Activated naive CD4-positive, alpha-beta T cell treated with anti-CD3 and anti-CD28 coated beads for 36 hours (primary cell): ENCODE data around the gene TRABD. TPM values are rescaled to one million over a fixed set of nuclear protein-coding genes. Genes with fewer than 3 reads are reported as not detected.

ENCODE experiments used
- CTCF ChIA-PET: fragments of 350-600 bp; sonication (Branson Sonifier 250); formaldehyde crosslinking; loops from one replicate; lab custom pipeline; 2021; ENCODE audit warnings: antibody characterized with exemption; lab: Charles Lee
- DNase-seq: peaks from one replicate; pipeline ENCODE4 v3.0.0-alpha.2; 2020
- H3K27ac Mint-ChIP-seq: one replicate; pipeline ENCODE4 v1.8.0; 2021; ENCODE audit warnings: mild to moderate bottlenecking, mixed read lengths
- H3K27me3 Mint-ChIP-seq: one replicate; pipeline ENCODE4 v1.8.0; 2021; ENCODE audit warnings: low read depth, mixed read lengths
- H3K36me3 Mint-ChIP-seq: one replicate; pipeline ENCODE4 v1.8.0; 2021; ENCODE audit warnings: low read depth, mixed read lengths
- H3K4me1 Mint-ChIP-seq: one replicate; pipeline ENCODE4 v1.8.0; 2021; ENCODE audit warnings: low read depth, mixed read lengths
- H3K4me3 Mint-ChIP-seq: one replicate; pipeline ENCODE4 v1.8.0; 2021; ENCODE audit warnings: mild to moderate bottlenecking, moderate library complexity, mixed read lengths
- H3K9me3 Mint-ChIP-seq: one replicate; pipeline ENCODE4 v1.8.0; 2021; ENCODE audit warnings: mixed read lengths
- intact Hi-C: fragments of 100-400 bp; cut with micrococcal nuclease; formaldehyde crosslinking; loops from one replicate; pipeline ENCODE4 v1.15.1; 2023
- total RNA-seq, 2 experiments: library from RNA; stranded (reverse); gene quantifications; one replicate each; pipeline ENCODE4 v1.2.3, GENCODE V29; 2021

TRABD gene
- total RNA-seq, 2 experiments from 2014 or later: 61.0 to 62.8 TPM

DNA sequence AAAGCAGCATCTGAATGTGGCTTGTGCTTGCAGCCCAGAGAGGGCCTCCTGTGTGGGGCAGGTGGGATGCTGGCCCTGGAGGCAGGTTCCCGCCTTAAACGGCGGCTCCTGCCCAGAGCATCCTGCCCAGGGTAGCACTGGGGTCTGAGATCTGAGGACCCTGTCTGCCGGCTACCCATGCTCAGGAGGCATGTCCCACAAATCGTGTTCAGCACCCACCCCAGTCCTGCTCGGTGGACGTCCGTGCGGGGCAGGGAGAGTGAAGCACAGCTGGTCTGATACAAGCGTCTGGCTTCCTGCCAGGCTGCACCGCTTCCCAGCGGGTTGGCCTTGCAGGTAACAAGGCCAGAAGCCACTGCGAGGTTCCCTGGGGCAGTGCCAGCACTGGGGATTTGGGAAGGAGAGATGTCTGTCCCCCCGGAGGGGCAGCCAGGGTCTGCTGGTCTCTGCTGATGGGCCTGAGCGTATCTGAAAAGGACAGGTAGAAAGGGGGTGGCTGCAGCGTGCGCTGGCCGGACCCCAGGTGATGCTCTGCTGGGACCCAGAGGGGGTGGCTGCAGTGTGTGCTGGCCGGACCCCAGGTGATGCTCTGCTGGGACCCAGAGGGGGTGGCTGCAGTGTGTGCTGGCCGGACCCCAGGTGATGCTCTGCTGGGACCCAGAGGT lies 3.6 kb downstream of the TRABD start:
- Mint-ChIP-seq H3K9me3 (no peaks in the 10 kb centered on the region), H3K36me3 (peaks cover 14% of the 10 kb centered on the region), H3K4me1 (peaks cover 55% of the 10 kb centered on the region), H3K27ac (peak overlapping the region; percentile 41), H3K4me3 (peak overlapping the region; percentile 43), H3K27me3 (no peaks in the 10 kb centered on the region)
- intact Hi-C loops: no loop called here
- CTCF ChIA-PET: interaction anchor here (3.3 kb wide), 1 partner anchor 40 kb away, joined by 15 read pairs; no protein-coding TSS in a partner anchor
- no peak for DNase-seq

DNA sequence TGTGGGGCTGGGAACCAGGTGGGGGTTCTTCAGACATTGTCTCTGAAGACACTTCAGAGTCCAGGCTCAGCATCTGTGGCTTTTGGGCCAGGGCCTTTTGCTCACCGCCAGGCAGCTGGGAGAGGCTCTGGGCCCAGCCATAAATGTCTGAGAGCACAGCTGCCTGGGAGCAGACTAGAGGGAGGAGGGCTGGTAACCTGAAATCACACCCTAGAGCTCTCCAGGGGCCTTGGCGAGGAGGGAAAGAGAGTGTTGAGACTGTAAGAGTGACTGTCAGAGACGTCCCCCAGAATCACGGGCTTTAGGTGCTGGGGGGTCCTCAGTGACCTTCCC lies 4.1 kb downstream of the TRABD start:
- H3K36me3 Mint-ChIP-seq: peaks cover 14% of the 10 kb centered on the region
- H3K4me3 Mint-ChIP-seq: peak overlapping the region; percentile 84
- H3K27me3 Mint-ChIP-seq: no peaks in the 10 kb centered on the region
- CTCF ChIA-PET: interaction anchor here (1.2 to 3.3 kb wide), 4 partner anchors 12 to 259 kb away, joined by 4 to 15 read pairs (median 4); no protein-coding TSS in a partner anchor
- no peak for DNase-seq
- intact Hi-C loops: loop anchor here (1.0 to 5.0 kb wide), 6 partner anchors 41 to 363 kb away; partner anchors contain the start of genes BRD1 and PIM3
- peaks cover 53% of the 10 kb centered on the region for H3K4me1 Mint-ChIP-seq
- peak overlapping the region; percentile 88 for H3K27ac Mint-ChIP-seq
- no peaks in the 10 kb centered on the region for H3K9me3 Mint-ChIP-seq

DNA sequence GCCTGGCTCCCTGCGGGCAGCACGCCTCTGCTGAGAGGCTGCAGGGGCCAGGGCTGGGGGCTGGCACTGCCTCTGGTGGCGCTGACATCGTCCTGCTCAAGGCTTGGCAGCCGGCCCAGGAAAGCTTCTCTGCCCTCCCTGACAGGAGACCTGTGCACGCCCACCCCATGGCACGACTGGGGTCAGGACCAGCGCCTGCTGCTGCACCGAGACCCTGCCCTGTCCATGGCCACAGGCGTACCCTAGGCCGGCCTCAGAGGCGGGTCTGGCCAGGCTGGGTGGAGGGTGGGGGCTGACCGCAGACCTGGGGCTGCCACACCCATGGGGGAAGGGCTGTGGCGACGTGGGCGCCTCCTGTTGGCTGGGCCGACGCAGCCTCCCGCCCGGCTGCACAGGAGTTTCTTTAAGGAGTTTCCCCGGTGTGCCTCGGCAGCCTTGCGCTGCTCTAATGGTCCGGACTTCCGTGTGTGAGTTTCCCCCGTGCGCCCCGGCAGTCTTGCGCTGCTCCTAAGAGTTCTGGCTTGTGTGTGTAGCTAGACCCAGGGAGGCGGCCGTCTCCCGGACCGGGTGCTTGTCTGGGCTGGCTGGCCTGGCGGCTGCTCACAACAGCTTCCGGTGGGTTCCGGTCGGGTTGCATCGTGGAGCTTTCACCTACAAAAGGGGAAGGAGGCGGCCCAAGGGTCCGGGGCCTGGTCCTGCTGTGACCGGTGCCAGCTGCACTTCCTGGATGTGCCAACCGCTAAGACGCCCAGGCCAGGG lies 4.6 kb downstream of the TRABD start:
- peaks cover 14% of the 10 kb centered on the region for H3K36me3 Mint-ChIP-seq
- H3K4me3 Mint-ChIP-seq: peak overlapping the region; percentile 84
- H3K27me3 Mint-ChIP-seq: no peaks in the 10 kb centered on the region
- peaks cover 55% of the 10 kb centered on the region for H3K4me1 Mint-ChIP-seq
- CTCF ChIA-PET: interaction anchor here (1.2 to 3.3 kb wide), 6 partner anchors 11 to 260 kb away, joined by 4 to 15 read pairs (median 6); no protein-coding TSS in a partner anchor
- intact Hi-C loops: loop anchor here (1.0 to 5.0 kb wide), 6 partner anchors 41 to 363 kb away; partner anchors contain the start of genes BRD1 and PIM3
- no peaks in the 10 kb centered on the region for H3K9me3 Mint-ChIP-seq
- DNase-seq: peak; percentile 83
- H3K27ac Mint-ChIP-seq: peak overlapping the region; percentile 88

DNA sequence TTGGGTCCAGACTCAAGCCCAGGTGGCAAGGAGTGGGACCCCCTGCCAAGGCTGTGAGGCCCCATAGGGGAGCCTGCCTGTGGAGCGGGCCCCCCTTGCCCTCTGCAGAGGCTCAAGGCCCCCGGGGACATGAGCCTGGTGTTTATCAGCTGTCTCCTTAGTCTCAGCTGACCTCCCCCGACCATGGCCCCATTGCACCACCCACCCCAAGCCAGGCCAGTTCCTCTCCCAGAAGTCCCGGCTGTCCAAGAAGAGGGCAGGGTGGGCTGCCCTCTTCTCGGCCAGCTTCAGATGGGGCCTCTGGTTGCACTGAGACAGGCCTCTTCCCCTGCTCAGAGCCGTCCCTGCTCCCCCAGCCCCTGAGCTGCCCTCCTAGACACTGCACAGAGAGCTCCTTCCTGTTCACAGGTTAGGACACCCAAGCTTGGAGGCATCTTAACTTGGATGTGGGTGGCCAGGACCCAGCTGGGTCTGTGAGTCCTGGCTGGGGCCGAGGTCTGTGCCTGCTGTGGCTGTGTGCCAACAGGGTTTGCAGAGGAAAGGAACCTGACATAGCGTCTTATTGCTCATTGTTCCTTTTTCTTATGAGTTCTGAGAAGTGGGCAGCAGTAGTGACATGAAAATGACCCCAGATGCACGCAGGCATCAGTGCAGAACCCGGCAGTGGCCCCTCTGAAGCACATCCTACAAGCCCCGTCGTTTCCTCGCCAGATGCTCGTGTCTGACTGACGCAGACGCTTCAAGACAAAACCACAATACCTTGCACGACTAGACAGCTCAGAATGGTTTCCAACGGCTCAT lies 5.4 kb downstream of the TRABD start:
- Mint-ChIP-seq H3K27ac (peak overlapping the region; percentile 88), H3K36me3 (peaks cover 14% of the 10 kb centered on the region), H3K9me3 (no peaks in the 10 kb centered on the region), H3K4me1 (peaks cover 53% of the 10 kb centered on the region), H3K27me3 (no peaks in the 10 kb centered on the region), H3K4me3 (peak overlapping the region; percentile 84)
- intact Hi-C loops: loop anchor here (1.0 to 5.0 kb wide), 8 partner anchors 9 to 364 kb away; partner anchors contain the start of genes BRD1, PANX2 and PIM3
- CTCF ChIA-PET: interaction anchor here (0.5 to 3.3 kb wide), 8 partner anchors 11 to 261 kb away, joined by 3 to 15 read pairs (median 6); no protein-coding TSS in a partner anchor
- DNase-seq: peak; percentile 84

DNA sequence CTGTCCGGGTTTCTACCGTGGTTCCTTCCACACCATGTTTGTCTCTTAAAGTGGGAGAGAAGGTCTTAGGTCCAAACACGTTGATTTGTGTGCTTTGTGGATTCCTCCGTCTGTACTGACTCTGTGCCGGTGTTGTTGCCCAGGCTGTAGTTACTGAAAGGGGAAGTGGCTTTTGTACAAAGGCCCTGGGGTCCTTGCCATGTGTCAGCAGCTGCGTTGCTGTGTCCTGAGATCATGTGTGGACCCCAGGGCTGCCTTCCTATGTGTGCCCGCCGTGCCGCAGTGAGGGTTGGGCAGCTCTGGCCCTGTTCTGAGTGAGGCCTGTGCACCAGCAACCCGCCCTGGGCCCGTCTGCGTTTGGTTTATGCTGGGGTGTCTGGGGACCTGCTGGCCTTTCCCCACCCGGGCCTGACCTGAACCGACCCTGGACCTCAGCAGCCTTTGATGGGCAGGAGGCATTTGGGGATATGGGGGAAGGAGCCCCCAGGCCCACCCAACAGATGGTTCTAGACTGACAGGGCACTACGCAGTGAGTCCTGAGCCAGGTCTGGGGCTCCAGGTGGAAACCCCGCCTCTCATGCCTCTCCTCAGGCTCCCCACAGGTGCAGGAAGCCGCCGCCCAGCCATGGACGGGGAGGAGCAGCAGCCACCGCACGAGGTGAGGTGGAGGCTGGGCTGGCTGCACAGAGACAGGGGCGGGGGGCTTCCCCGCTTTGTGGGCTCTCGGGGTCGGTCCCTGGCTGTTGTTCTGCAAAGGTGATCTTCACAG lies 6.9 kb downstream of the TRABD start:
- peak; percentile 53 for DNase-seq
- H3K4me3 Mint-ChIP-seq: peak overlapping the region; percentile 84
- H3K9me3 Mint-ChIP-seq: no peaks in the 10 kb centered on the region
- H3K4me1 Mint-ChIP-seq: peaks cover 45% of the 10 kb centered on the region
- no peaks in the 10 kb centered on the region for H3K27me3 Mint-ChIP-seq
- intact Hi-C loops: loop anchor here (5.0 kb wide), 4 partner anchors 175 to 365 kb away; partner anchors contain the start of genes BRD1 and PIM3
- peak overlapping the region; percentile 88 for H3K27ac Mint-ChIP-seq
- CTCF ChIA-PET: interaction anchor here (3.3 kb wide), 1 partner anchor 43 kb away, joined by 15 read pairs; no protein-coding TSS in a partner anchor
- H3K36me3 Mint-ChIP-seq: peaks cover 12% of the 10 kb centered on the region

DNA sequence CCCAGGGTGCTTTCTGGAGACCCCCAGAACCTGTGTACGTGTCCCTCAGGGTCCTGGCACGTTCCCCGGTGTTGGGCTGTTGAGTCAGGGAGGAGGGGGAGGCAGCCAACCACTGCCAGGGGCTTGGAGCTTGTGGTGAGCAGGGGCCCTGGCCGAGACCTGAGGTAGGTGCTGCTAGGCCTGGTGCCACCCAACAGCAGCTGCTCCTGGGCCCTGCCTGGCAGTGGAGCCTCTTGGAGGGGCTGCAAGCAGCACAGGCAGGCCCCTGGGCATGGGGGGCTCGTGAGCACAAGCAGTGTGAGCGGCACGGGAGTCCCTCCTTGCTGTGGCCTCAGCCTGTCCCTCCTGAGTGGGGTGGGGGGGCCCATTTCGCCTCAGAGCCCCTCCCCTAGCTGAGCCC lies 7.9 kb downstream of the TRABD start:
- Mint-ChIP-seq H3K9me3 (no peaks in the 10 kb centered on the region), H3K4me3 (no peak overlapping the region), H3K27me3 (no peaks in the 10 kb centered on the region), H3K36me3 (peaks cover 13% of the 10 kb centered on the region), H3K4me1 (peaks cover 39% of the 10 kb centered on the region), H3K27ac (no peak overlapping the region)
- intact Hi-C loops: loop anchor here (5.0 kb wide), 4 partner anchors 176 to 366 kb away; partner anchors contain the start of genes BRD1 and PIM3
- CTCF ChIA-PET: no interaction called here
- no peak for DNase-seq

DNA sequence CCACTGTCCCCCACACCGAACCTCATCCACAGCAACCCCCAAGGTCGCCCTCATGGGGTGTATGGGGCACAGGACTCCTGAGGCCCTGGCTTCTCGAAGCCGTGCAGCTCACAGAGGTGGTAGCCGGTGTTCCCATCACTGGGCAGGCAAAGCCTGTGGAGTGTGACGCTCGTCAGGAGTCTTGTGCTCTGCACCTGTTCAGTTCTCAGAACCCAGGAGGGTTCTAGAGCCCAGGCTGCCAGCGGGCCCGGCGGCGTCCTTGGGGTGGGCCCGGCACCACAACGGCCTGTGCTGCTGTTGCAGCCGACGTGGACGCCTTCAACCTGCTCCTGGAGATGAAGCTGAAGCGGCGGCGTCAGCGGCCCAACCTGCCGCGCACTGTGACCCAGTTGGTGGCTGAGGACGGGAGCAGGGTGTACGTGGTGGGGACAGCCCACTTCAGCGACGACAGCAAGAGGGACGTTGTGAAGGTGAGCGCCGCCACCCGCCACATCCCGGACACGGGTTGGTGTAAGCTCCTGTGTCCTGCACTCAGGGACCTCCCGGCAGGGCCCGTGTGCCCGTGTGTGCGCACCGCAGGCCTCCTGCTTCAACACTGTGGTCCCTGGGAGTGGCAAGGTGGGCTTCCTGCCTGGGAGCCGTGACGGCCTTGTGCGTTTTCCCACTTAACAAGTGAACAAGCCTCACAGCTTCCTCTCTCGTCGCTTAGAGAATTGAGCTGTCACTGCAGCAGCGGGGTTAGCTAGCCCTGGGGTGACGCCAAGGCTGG lies 8.5 kb downstream of the TRABD start:
- peaks cover 34% of the 10 kb centered on the region for H3K4me1 Mint-ChIP-seq
- CTCF ChIA-PET: no interaction called here

DNA sequence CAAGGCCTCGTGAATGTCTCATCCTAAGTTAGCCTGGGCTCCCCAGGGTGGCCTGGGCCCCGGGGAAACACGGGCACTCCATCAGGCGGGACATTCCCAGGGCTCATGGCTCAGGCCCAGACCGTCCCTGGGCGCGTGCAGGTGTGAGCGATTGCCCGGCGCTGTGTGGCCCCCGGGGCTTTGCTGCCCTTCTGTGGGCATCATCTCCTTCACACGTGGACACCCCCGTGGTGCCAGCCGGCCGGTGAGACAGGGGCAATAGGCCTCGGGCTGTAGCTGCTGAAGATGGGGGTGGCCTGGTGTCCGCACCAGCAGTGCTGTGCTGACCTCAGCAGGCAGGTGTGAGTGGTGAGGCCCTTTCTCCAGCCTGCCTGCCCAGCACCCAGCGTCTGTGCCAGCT lies 10.5 kb downstream of the TRABD start:
- Mint-ChIP-seq H3K27ac (no peak overlapping the region), H3K4me1 (peaks cover 27% of the 10 kb centered on the region), H3K27me3 (no peaks in the 10 kb centered on the region), H3K4me3 (no peak overlapping the region), H3K9me3 (no peaks in the 10 kb centered on the region), H3K36me3 (peaks cover 11% of the 10 kb centered on the region)
- intact Hi-C loops: no loop called here
- DNase-seq: no peak
- CTCF ChIA-PET: no interaction called here

More for the DNA sequence above, 8.5 kb downstream of the TRABD start:
- peaks cover 13% of the 10 kb centered on the region for H3K36me3 Mint-ChIP-seq
- intact Hi-C loops: loop anchor here (5.0 kb wide), 4 partner anchors 177 to 367 kb away; partner anchors contain the start of genes BRD1 and PIM3
- no peaks in the 10 kb centered on the region for H3K9me3 Mint-ChIP-seq
- no peak overlapping the region for H3K27ac Mint-ChIP-seq
- no peak for DNase-seq
- H3K27me3 Mint-ChIP-seq: no peaks in the 10 kb centered on the region
- no peak overlapping the region for H3K4me3 Mint-ChIP-seq

DNA sequence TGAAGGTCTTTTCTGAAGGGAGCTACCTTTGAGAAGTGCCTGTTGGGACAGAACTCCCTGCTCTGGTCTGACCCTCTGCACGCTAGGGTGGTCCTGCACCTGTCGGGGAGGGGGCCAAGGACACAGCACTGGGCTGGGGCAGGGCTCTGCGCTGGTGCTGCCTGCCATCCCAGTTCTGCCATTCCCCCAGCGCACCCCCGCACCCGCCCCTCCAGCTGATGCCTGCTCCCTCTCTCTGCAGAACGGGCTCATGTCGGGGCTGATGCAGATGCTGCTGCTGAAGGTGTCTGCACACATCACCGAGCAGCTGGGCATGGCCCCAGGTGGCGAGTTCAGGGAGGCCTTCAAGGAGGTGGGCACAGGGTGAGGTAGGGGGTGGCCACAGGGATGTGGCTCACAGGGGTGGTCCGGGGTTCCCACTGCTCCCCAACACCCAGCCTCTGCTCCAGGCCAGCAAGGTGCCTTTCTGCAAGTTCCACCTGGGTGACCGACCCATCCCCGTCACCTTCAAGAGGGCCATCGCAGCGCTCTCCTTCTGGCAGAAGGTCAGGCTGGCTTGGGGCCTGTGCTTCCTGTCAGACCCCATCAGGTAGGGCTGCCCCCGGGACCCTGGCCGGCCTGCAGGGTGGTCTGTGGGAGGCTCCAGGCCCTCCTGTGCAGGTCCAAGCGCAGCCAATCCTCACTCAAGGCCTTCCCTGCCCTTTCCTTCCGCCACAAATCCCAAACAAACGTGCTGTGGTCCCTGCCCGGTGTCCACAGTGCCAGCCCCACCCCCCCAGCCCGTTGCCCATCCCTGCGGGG lies 11.5 kb downstream of the TRABD start:
- Mint-ChIP-seq H3K36me3 (peaks cover 4% of the 10 kb centered on the region), H3K27me3 (no peaks in the 10 kb centered on the region), H3K27ac (no peak overlapping the region), H3K4me3 (no peak overlapping the region), H3K9me3 (no peaks in the 10 kb centered on the region), H3K4me1 (peaks cover 21% of the 10 kb centered on the region)
- CTCF ChIA-PET: no interaction called here
- no peak for DNase-seq
- intact Hi-C loops: no loop called here

DNA sequence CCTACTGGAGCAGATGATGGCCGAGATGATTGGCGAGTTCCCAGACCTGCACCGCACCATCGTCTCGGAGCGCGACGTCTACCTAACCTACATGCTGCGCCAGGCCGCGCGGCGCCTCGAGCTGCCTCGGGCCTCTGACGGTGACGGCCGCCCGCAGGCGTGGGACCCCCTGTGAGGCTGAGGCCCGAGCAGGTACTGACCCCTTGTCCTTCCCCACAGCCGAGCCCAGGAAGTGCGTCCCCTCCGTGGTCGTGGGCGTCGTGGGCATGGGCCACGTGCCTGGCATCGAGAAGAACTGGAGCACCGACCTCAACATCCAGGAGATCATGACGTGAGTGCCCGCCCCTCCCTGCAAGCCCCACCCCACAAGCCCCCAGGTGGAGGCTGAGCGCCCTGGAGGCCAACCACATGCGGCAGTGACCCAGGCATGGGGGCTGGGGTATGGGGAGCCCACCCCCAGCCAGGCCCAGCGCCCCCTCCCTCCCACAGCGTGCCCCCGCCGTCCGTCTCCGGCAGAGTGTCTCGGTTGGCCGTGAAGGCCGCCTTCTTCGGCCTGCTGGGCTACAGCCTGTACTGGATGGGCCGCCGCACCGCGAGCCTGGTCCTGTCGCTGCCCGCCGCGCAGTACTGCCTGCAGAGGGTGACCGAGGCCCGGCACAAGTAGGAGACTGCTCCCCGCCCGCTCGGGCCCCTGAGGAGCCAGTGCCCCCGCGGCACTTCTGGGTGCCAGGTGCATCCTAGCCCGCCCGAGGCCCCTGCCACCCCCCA lies 12.3 kb downstream of the TRABD start:
- no peaks in the 10 kb centered on the region for H3K27me3 Mint-ChIP-seq
- H3K36me3 Mint-ChIP-seq: peaks cover 4% of the 10 kb centered on the region
- no peak overlapping the region for H3K4me3 Mint-ChIP-seq
- DNase-seq: no peak
- CTCF ChIA-PET: no interaction called here
- H3K9me3 Mint-ChIP-seq: no peaks in the 10 kb centered on the region
- H3K27ac Mint-ChIP-seq: no peak overlapping the region
- peaks cover 19% of the 10 kb centered on the region for H3K4me1 Mint-ChIP-seq
- intact Hi-C loops: no loop called here
